ENCODE results near the gene GNG4. TPM values are rescaled to one million over a fixed set of nuclear protein-coding genes. Genes with fewer than 3 reads are reported as not detected.
"Not testable (repeated sequence)": the region's sequence is repeated elsewhere in the genome, so short reads cannot be mapped to it uniquely, and the experiment has no call there.

The GNG4 gene
- total RNA-seq, 2 donors from 2014 or later, result not detected

DNA sequence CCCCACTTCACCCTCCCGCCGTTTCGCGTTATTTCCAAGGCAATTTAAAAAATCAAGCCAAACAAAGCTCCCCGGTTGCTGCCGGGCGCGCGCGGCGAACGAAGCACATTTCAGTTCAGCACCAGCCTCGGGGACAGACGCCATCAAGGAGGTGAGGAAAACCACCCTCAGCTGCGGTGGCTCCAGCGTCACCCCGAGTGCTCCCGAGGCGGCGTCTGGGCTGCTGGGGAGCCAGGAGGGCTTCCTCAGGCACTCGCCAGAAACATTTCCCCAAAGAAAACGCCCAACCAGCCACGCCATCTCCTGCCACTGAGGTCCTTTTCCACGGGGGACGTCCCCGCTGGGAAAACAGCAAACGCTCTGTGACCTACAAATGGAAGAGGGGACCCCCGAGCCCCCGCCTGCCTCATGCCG lies 623 bp downstream of the GNG4 start:
- Histone ChIP-seq H3K9me3 (peaks cover 0 to 1% of the 10 kb centered on the region in 2 donors), H3K27ac (no peak overlapping the region), H3K27me3 (peaks cover 25 to 26% of the 10 kb centered on the region in 2 donors), H3K4me3 (peak overlapping the region; percentile 19 to 55), H3K4me1 (peaks cover 0 to 25% of the 10 kb centered on the region in 2 donors), H3K36me3 (no peaks in the 10 kb centered on the region)
- DNase-seq (ENCODE audit: low spot score), result peak; percentile 59
- TF ChIP-seq CTCF (IDR thresholded peaks at IDR 0.05), result no peak

DNA sequence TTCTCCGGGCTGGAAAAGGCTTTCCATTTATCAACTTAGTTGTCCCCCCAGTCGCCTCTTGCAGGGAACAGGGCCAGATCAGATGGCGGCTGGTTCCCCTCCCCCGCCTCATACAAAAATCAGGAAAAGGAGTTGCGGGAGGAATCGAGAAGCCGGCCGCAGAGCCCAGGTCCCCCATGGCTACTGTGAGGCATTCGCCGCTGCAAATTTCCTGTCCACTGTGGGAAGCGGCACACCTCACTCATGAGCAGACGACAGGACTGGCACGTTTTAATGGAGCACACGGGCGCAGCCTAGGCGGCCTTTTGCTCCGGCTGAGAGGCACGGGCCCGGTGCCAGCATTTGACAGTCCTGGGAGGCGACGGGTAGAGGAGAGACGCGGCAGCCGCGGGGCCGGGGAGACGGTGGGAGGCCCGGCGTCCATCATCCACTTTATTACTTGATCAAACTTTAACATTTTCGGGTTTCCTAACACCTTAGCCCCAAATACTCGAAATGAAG lies 1.1 kb downstream of the GNG4 start:
- H3K9me3 ChIP-seq, result no peaks in the 10 kb centered on the region
- no peak for TF ChIP-seq CTCF (IDR thresholded peaks at IDR 0.05)
- H3K4me1 ChIP-seq, result peaks cover 0 to 25% of the 10 kb centered on the region in 2 donors
- no peaks in the 10 kb centered on the region for H3K36me3 ChIP-seq
- peak overlapping the region in 1 of 2 donors; percentile 55 for H3K4me3 ChIP-seq
- peaks cover 25 to 26% of the 10 kb centered on the region in 2 donors for H3K27me3 ChIP-seq
- no peak overlapping the region for H3K27ac ChIP-seq
- DNase-seq (ENCODE audit: low spot score), result peak; percentile 47

DNA sequence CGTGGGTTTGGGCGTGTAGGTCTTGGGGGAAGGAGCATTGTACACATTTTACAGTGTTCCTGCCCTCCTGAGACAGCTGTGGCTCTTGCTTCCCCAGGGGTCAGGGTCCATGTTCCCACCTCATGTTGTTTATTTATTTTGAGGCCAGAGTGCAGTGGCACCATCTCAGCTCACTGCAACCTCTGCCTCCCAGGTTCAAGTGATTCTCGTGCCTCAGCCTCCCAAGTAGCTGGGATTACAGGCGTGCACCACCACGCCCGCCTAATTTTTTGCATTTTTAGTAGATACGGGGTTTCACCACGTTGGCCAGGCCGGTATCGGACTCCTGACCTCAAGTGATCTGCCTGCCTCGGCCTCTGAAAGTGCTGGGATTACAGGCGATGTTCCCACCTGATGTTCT lies 2.0 kb downstream of the GNG4 start:
- H3K36me3 ChIP-seq, H3K4me3 ChIP-seq, H3K9me3 ChIP-seq, H3K27ac ChIP-seq: not testable (repeated sequence)
- Histone ChIP-seq H3K27me3 (peaks cover 20 to 25% of the 10 kb centered on the region in 2 donors), H3K4me1 (peaks cover 0 to 25% of the 10 kb centered on the region in 2 donors)
- DNase-seq (ENCODE audit: low spot score), result peak; percentile 34

DNA sequence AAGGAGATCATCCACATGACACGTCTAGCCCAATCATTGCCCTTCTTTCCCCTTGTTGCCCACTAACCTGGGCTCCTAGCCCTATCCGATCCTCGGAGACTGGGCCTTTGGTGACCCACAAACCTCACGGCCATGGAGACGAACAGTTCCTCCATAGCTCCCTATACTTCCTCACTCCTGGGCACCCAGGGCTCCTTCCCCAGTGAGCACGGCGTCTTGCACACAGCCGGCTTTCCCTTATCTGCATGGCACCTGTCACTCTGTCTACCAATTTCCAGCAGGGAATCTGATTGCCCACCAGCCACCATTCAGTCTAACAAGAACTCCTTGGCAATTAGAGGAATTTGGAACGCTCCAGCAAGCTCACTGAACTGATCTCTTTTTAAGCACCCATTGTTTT lies 3.1 kb downstream of the GNG4 start:
- H3K27me3 ChIP-seq, result peaks cover 12 to 16% of the 10 kb centered on the region in 2 donors

GRCh38 chr1:235644693-235645305 lies 4.8 kb downstream of the GNG4 start:
- peaks cover 0 to 10% of the 10 kb centered on the region in 2 donors for H3K27me3 ChIP-seq
- no peak for TF ChIP-seq CTCF (IDR thresholded peaks at IDR 0.05)
- no peaks in the 10 kb centered on the region for H3K36me3 ChIP-seq
- peaks cover 0 to 15% of the 10 kb centered on the region in 2 donors for H3K4me1 ChIP-seq
- H3K27ac ChIP-seq, result no peak overlapping the region
- no peaks in the 10 kb centered on the region for H3K9me3 ChIP-seq
- no peak overlapping the region for H3K4me3 ChIP-seq
- no peak for DNase-seq (ENCODE audit: low spot score)

More for the DNA sequence above, 3.1 kb downstream of the GNG4 start:
- H3K4me1 ChIP-seq, result peaks cover 0 to 25% of the 10 kb centered on the region in 2 donors
- no peaks in the 10 kb centered on the region for H3K36me3 ChIP-seq
- TF ChIP-seq CTCF (IDR thresholded peaks at IDR 0.05), result no peak
- DNase-seq (ENCODE audit: low spot score), result peak; percentile 52
- H3K9me3 ChIP-seq, result no peaks in the 10 kb centered on the region
- H3K27ac ChIP-seq, result no peak overlapping the region
- no peak overlapping the region for H3K4me3 ChIP-seq

DNA sequence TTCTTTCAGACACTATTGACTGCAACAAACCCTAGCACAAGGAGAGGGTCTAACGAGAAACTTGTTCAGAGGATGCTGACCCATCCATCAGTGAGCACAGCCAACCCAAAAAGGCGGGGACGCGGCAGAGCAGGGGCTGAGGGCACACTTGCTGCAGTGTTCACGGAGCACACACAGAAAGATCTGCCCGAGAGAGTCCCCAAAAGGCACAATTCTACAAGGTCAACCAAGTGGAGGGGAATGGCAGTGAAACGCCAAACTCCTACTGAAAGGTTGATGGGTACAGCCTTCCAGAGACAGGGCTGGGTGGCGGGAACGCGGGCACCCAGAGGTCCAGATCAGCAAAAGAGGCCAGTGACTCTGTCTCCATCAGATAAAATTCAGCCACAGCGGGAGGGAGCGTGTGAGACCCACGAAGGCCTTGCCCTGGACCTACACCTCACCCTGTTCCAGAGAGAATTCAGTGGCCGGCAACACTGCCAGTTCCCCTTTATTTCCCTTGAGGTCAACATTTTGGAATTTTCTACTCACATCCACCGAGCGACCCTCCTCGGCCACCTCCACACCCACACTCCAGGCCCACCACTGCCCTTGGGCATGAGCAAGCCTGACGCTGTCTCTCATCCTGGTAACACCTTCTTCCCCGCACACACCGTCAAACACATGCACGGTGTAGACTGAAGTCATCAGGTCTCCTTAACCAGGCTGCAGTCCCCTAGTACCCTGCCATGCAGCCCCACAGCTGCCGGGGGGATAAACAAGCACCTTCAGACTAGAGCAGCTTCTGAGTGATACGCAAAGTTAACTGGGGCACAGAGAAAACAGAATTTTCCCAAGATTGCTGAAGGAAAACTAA lies 5.5 kb downstream of the GNG4 start:
- Histone ChIP-seq H3K27me3 (peaks cover 0 to 6% of the 10 kb centered on the region in 2 donors), H3K27ac (no peak overlapping the region)
- DNase-seq (ENCODE audit: low spot score), result peak; percentile 40

More for the DNA sequence above, 5.5 kb downstream of the GNG4 start:
- no peak for TF ChIP-seq CTCF (IDR thresholded peaks at IDR 0.05)
- H3K9me3 ChIP-seq, result no peaks in the 10 kb centered on the region
- H3K36me3 ChIP-seq, result no peaks in the 10 kb centered on the region
- peaks cover 0 to 11% of the 10 kb centered on the region in 2 donors for H3K4me1 ChIP-seq
- no peak overlapping the region for H3K4me3 ChIP-seq

Measured in right atrium auricular region (tissue), 2 donors.